Measurements from ENCODE around the gene SLC5A10.

Gene SLC5A10

GRCh38 chr17:18986541-18987229, 34.7 kb downstream of the SLC5A10 start:
- DNase-seq = no peak

GRCh38 chr17:18987230-18987610, 35.3 kb downstream of the SLC5A10 start:
- DNase-seq = no peak

GRCh38 chr17:18987862-18988545, 36.0 kb downstream of the SLC5A10 start:
- DNase-seq = no peak

GRCh38 chr17:18988546-18989173, 36.7 kb downstream of the SLC5A10 start:
- DNase-seq = no peak

- no peak for DNase-seq
Measured at GRCh38 chr17:18990331-18990730, 38.4 kb downstream of the SLC5A10 start.

GRCh38 chr17:18991531-18992315, 39.8 kb downstream of the SLC5A10 start:
- no peak for DNase-seq

- DNase-seq = peak; percentile 20
Measured at GRCh38 chr17:18992454-18993130, 40.6 kb downstream of the SLC5A10 start.

GRCh38 chr17:18993905-18994526, 42.1 kb downstream of the SLC5A10 start:
- no peak for DNase-seq

- DNase-seq = no peak
Measured at GRCh38 chr17:18994631-18995030, 42.7 kb downstream of the SLC5A10 start.

- DNase-seq = no peak
Measured at GRCh38 chr17:18995220-18995619, 43.3 kb downstream of the SLC5A10 start.

GRCh38 chr17:18996458-18996857, 44.5 kb downstream of the SLC5A10 start:
- DNase-seq = no peak

- DNase-seq = no peak
Measured at GRCh38 chr17:18997650-18998196, 45.8 kb downstream of the SLC5A10 start.

- DNase-seq = no peak
Measured at GRCh38 chr17:18999394-18999793, 47.4 kb downstream of the SLC5A10 start.

GRCh38 chr17:18999911-19000310, 47.9 kb downstream of the SLC5A10 start:
- no peak for DNase-seq

- DNase-seq = no peak
Measured at GRCh38 chr17:19000531-19001325, 48.8 kb downstream of the SLC5A10 start.

GRCh38 chr17:19001907-19002590, 50.1 kb downstream of the SLC5A10 start:
- no peak for DNase-seq

- DNase-seq = no peak
Measured at GRCh38 chr17:19002805-19003542, 51.0 kb downstream of the SLC5A10 start.

- peak; percentile 37 for DNase-seq
Measured at GRCh38 chr17:19003543-19004420, 51.8 kb downstream of the SLC5A10 start.
